Duodenal mucosa (tissue), 2 donors: ENCODE results near the gene PLEKHA5.

Source experiments
- H3K27ac ChIP-seq: one replicate; pipeline ENCODE4 v1.7.0; 2013; ENCODE audit warnings: low read depth, low read length
- H3K27me3 ChIP-seq, 2 donors: one replicate each; pipeline ENCODE4 v1.7.0; 2013; ENCODE audit warnings: low read length in 2 of 2, control low read depth in 1 of 2; ENCODE audit not compliant: insufficient read depth in 2 of 2, control insufficient read depth in 1 of 2
- H3K36me3 ChIP-seq, 2 donors: one replicate each; pipeline ENCODE4 v1.7.0; 2013; ENCODE audit warnings: low read length in 2 of 2, control low read depth in 1 of 2; ENCODE audit not compliant: insufficient read depth in 2 of 2, control insufficient read depth in 1 of 2
- H3K4me1 ChIP-seq, 2 donors: one replicate each; pipeline ENCODE4 v1.7.0; 2013; ENCODE audit warnings: low read length in 2 of 2, control low read depth in 1 of 2; ENCODE audit not compliant: insufficient read depth in 2 of 2, control insufficient read depth in 1 of 2
- H3K4me3 ChIP-seq, 2 donors: one replicate each; pipeline ENCODE4 v1.7.0; 2013; ENCODE audit warnings: low read length in 2 of 2, low read depth in 1 of 2
- H3K9ac ChIP-seq, 2 donors: one replicate each; pipeline ENCODE4 v1.7.0; 2013; ENCODE audit warnings: low read length in 2 of 2, low read depth in 1 of 2
- H3K9me3 ChIP-seq, 2 donors: one replicate each; pipeline ENCODE4 v1.7.0; 2013; ENCODE audit warnings: low read length in 2 of 2, control low read depth in 1 of 2; ENCODE audit not compliant: control insufficient read depth in 1 of 2

Gene PLEKHA5

GRCh38 chr12:19196959-19197630, 67.6 kb downstream of the PLEKHA5 start:
- Histone ChIP-seq H3K27ac (no peak overlapping the region), H3K4me3 (no peak overlapping the region), H3K36me3 (no peaks in the 10 kb centered on the region), H3K27me3 (no peaks in the 10 kb centered on the region), H3K4me1 (no peaks in the 10 kb centered on the region), H3K9me3 (no peaks in the 10 kb centered on the region), H3K9ac (no peak overlapping the region)

- no peaks in the 10 kb centered on the region for H3K9me3 ChIP-seq
- no peak overlapping the region for H3K27ac ChIP-seq
- no peaks in the 10 kb centered on the region for H3K36me3 ChIP-seq
- H3K4me1 ChIP-seq, result no peaks in the 10 kb centered on the region
- H3K27me3 ChIP-seq, result no peaks in the 10 kb centered on the region
- H3K4me3 ChIP-seq, result no peak overlapping the region
- H3K9ac ChIP-seq, result no peak overlapping the region
Observed at GRCh38 chr12:19198272-19198671, 68.7 kb downstream of the PLEKHA5 start.

GRCh38 chr12:19199332-19199731, 69.8 kb downstream of the PLEKHA5 start:
- Histone ChIP-seq H3K9ac (no peak overlapping the region), H3K36me3 (no peaks in the 10 kb centered on the region), H3K4me1 (no peaks in the 10 kb centered on the region), H3K4me3 (no peak overlapping the region), H3K27ac (no peak overlapping the region), H3K27me3 (no peaks in the 10 kb centered on the region), H3K9me3 (no peaks in the 10 kb centered on the region)

GRCh38 chr12:19200261-19200660, 70.7 kb downstream of the PLEKHA5 start:
- Histone ChIP-seq H3K27me3 (no peaks in the 10 kb centered on the region), H3K4me1 (no peaks in the 10 kb centered on the region), H3K36me3 (no peaks in the 10 kb centered on the region), H3K9me3 (no peaks in the 10 kb centered on the region), H3K27ac (no peak overlapping the region), H3K9ac (no peak overlapping the region), H3K4me3 (no peak overlapping the region)

- no peaks in the 10 kb centered on the region for H3K27me3 ChIP-seq
- no peak overlapping the region for H3K4me3 ChIP-seq
- H3K36me3 ChIP-seq, result no peaks in the 10 kb centered on the region
- H3K27ac ChIP-seq, result no peak overlapping the region
- H3K9ac ChIP-seq, result no peak overlapping the region
- no peaks in the 10 kb centered on the region for H3K9me3 ChIP-seq
- no peaks in the 10 kb centered on the region for H3K4me1 ChIP-seq
Observed at GRCh38 chr12:19201661-19202060, 72.1 kb downstream of the PLEKHA5 start.

GRCh38 chr12:19203013-19203412, 73.5 kb downstream of the PLEKHA5 start:
- Histone ChIP-seq H3K4me1 (no peaks in the 10 kb centered on the region), H3K36me3 (no peaks in the 10 kb centered on the region), H3K4me3 (no peak overlapping the region), H3K9ac (no peak overlapping the region), H3K9me3 (no peaks in the 10 kb centered on the region), H3K27ac (no peak overlapping the region), H3K27me3 (no peaks in the 10 kb centered on the region)

GRCh38 chr12:19203539-19204506, 74.3 kb downstream of the PLEKHA5 start:
- H3K27me3 ChIP-seq, result no peaks in the 10 kb centered on the region
- no peaks in the 10 kb centered on the region for H3K36me3 ChIP-seq
- no peak overlapping the region for H3K27ac ChIP-seq

GRCh38 chr12:19205120-19205519, 75.6 kb downstream of the PLEKHA5 start:
- H3K4me3 ChIP-seq, result no peak overlapping the region

More at GRCh38 chr12:19203539-19204506, 74.3 kb downstream of the PLEKHA5 start:
- Histone ChIP-seq H3K4me1 (no peaks in the 10 kb centered on the region), H3K9ac (no peak overlapping the region), H3K9me3 (no peaks in the 10 kb centered on the region), H3K4me3 (no peak overlapping the region)

GRCh38 chr12:19206493-19207077, 77.1 kb downstream of the PLEKHA5 start:
- no peaks in the 10 kb centered on the region for H3K4me1 ChIP-seq
- H3K4me3 ChIP-seq, result no peak overlapping the region
- H3K9me3 ChIP-seq, result no peaks in the 10 kb centered on the region
- no peaks in the 10 kb centered on the region for H3K36me3 ChIP-seq
- H3K27me3 ChIP-seq, result no peaks in the 10 kb centered on the region
- H3K27ac ChIP-seq, result no peak overlapping the region
- no peak overlapping the region for H3K9ac ChIP-seq

More at GRCh38 chr12:19205120-19205519, 75.6 kb downstream of the PLEKHA5 start:
- Histone ChIP-seq H3K9me3 (no peaks in the 10 kb centered on the region), H3K27ac (no peak overlapping the region), H3K27me3 (no peaks in the 10 kb centered on the region), H3K4me1 (no peaks in the 10 kb centered on the region), H3K36me3 (no peaks in the 10 kb centered on the region), H3K9ac (no peak overlapping the region)

- no peaks in the 10 kb centered on the region for H3K9me3 ChIP-seq
- H3K9ac ChIP-seq, result no peak overlapping the region
- H3K27me3 ChIP-seq, result no peaks in the 10 kb centered on the region
- H3K36me3 ChIP-seq, result no peaks in the 10 kb centered on the region
- no peak overlapping the region for H3K27ac ChIP-seq
- H3K4me1 ChIP-seq, result no peaks in the 10 kb centered on the region
- H3K4me3 ChIP-seq, result no peak overlapping the region
Observed at GRCh38 chr12:19208456-19208855, 78.9 kb downstream of the PLEKHA5 start.
